Measurements from ENCODE around the gene TMEM167B.

GRCh38 chr1:109118089-109118488, 27.5 kb downstream of the TMEM167B start:
- TF ChIP-seq CTCF (IDR thresholded peaks at IDR 0.05) (no peak), EZH2 (IDR thresholded peaks at IDR 0.05) (no peak)
